Measurements from ENCODE around the gene NUP85. TPM values are rescaled to one million over a fixed set of nuclear protein-coding genes. Genes with fewer than 3 reads are reported as not detected.

The NUP85 gene
- total and polyA plus RNA-seq, 2 donors (not counting 3 experiments of a cell fraction or from before 2014, with no cell fraction given) = 105 to 120 TPM

DNA sequence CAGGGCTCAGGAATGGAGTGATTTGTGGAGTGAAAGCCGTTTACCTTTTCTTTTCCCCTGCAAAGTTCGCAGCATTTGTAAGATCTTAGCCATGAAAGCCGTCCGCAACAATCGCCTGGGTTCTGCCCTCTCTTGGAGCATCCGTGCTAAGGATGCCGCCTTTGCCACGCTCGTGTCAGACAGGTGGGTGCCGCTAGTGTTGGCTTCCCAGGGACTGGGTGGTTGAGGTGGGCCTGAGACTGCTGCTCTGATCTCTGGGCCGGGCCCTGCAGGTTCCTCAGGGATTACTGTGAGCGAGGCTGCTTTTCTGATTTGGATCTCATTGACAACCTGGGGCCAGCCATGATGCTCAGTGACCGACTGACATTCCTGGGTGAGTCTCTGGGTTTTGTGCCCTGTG, 27.3 kb downstream of the NUP85 start:
- no peak for FAIRE-seq

GRCh38 chr17:75237100-75238014, 31.9 kb downstream of the NUP85 start:
- Histone ChIP-seq H3K79me2 (ENCODE audit: control insufficient read depth, insufficient read depth, low read length) (no peaks in the 10 kb centered on the region), H3K27ac (ENCODE audit: insufficient read depth, low read depth, low read length) (no peak overlapping the region), H3K9ac (replicated peaks; ENCODE audit: extremely low read depth, insufficient read depth, low read length) (no peak overlapping the region), H3K4me2 (ENCODE audit: insufficient read depth, low read length) (no peak overlapping the region), H3K4me3 (replicated peaks in 1 of 3; ENCODE audit: insufficient read depth in 1 of 3, low read depth in 1 of 3, low read length in 3 of 3) (no peak overlapping the region), H3K36me3 (ENCODE audit: control insufficient read depth in 2 of 2, extremely low read depth in 1 of 2, insufficient read depth in 2 of 2, low read length in 2 of 2) (peaks cover 11 to 46% of the 10 kb centered on the region in 2 experiments), H4K20me1 (replicated peaks; ENCODE audit: control insufficient read depth, extremely low read depth, insufficient read depth, low read length) (no peaks in the 10 kb centered on the region), H3K9me3 (replicated peaks; ENCODE audit: control insufficient read depth, insufficient read depth, low read length) (no peaks in the 10 kb centered on the region), H3K27me3 (ENCODE audit: control insufficient read depth in 2 of 2, insufficient read depth in 2 of 2, low read length in 2 of 2) (no peaks in the 10 kb centered on the region), H2AFZ (ENCODE audit: low read depth, low read length) (no peak overlapping the region), H3K4me1 (ENCODE audit: control insufficient read depth, extremely low read depth, insufficient read depth, low read length) (no peaks in the 10 kb centered on the region), H3K9me1 (replicated peaks; ENCODE audit: control insufficient read depth, extremely low read depth, insufficient read depth, low read length) (no peaks in the 10 kb centered on the region)
- CTCF ChIA-PET = interaction anchor here (1.0 to 7.6 kb wide), 7 partner anchors 13 to 276 kb away, joined by 3 to 91 read pairs (median 7); partner anchors contain the start of gene MIF4GD
- POLR2A ChIA-PET = no interaction called here
- no peak for TF ChIP-seq POLR2AphosphoS5 (IDR thresholded peaks at IDR 0.05; ENCODE audit: insufficient read depth, low read depth, low read length)
- TF ChIP-seq, protein P1, sequence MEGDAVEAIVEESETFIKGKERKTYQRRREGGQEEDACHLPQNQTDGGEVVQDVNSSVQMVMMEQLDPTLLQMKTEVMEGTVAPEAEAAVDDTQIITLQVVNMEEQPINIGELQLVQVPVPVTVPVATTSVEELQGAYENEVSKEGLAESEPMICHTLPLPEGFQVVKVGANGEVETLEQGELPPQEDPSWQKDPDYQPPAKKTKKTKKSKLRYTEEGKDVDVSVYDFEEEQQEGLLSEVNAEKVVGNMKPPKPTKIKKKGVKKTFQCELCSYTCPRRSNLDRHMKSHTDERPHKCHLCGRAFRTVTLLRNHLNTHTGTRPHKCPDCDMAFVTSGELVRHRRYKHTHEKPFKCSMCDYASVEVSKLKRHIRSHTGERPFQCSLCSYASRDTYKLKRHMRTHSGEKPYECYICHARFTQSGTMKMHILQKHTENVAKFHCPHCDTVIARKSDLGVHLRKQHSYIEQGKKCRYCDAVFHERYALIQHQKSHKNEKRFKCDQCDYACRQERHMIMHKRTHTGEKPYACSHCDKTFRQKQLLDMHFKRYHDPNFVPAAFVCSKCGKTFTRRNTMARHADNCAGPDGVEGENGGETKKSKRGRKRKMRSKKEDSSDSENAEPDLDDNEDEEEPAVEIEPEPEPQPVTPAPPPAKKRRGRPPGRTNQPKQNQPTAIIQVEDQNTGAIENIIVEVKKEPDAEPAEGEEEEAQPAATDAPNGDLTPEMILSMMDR (IDR thresholded peaks at IDR 0.05; ENCODE audit: extremely low read depth in 1 of 2, insufficient read depth in 1 of 2, low read depth in 1 of 2, low read length in 2 of 2) = no peak
- TF ChIP-seq JUN (IDR thresholded peaks at IDR 0.05; ENCODE audit: borderline replicate concordance, insufficient read depth, insufficient read length, low read depth) = no peak
- TF ChIP-seq POLR2A (IDR thresholded peaks at IDR 0.05; ENCODE audit: low read depth, low read length) = no peak
- TF ChIP-seq GATA2 (IDR thresholded peaks at IDR 0.05; ENCODE audit: insufficient read depth, insufficient read length, low read depth, low read length) = no peak
- TF ChIP-seq EZH2 (IDR thresholded peaks at IDR 0.05; ENCODE audit: borderline replicate concordance, low read depth, low read length, severe bottlenecking) = no peak
- TF ChIP-seq, protein P2, sequence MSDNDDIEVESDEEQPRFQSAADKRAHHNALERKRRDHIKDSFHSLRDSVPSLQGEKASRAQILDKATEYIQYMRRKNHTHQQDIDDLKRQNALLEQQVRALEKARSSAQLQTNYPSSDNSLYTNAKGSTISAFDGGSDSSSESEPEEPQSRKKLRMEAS (IDR thresholded peaks at IDR 0.05; ENCODE audit: insufficient read depth, insufficient read length) = no peak
- no peak for TF ChIP-seq MYC (IDR thresholded peaks at IDR 0.05; ENCODE audit: low read depth, low read length)
- TF ChIP-seq FOS (IDR thresholded peaks at IDR 0.05; ENCODE audit: borderline replicate concordance, insufficient read depth, low read length) = no peak
- FAIRE-seq = no peak
- intact Hi-C loops (cut with micrococcal nuclease) (no loop called here), dilution Hi-C loops (cut with MboI; ENCODE audit: extremely low pct_ligation_motif_present, low sequenced_read_pairs) (no loop called here)
- no peak for DNase-seq (ENCODE audit: low read depth, low spot score)
- no TSS peak for BruUV-seq (replicated peaks)

More for the DNA sequence above, 27.3 kb downstream of the NUP85 start:
- H3K4me3 ChIP-seq (replicated peaks in 1 of 3; ENCODE audit: insufficient read depth in 1 of 3, low read depth in 1 of 3, low read length in 3 of 3) = no peak overlapping the region
- ChIA-PET CTCF (interaction anchor here (1.7 to 2.1 kb wide), 2 partner anchors 8 to 38 kb away, joined by 6 to 7 read pairs; partner anchors contain the start of gene MIF4GD), POLR2A (no interaction called here)
- no peaks in the 10 kb centered on the region for H4K20me1 ChIP-seq (replicated peaks; ENCODE audit: control insufficient read depth, extremely low read depth, insufficient read depth, low read length)
- dilution Hi-C loops (cut with MboI; ENCODE audit: extremely low pct_ligation_motif_present, low sequenced_read_pairs) = no loop called here
- intact Hi-C loops (cut with micrococcal nuclease) = no loop called here
- no peaks in the 10 kb centered on the region for H3K9me1 ChIP-seq (replicated peaks; ENCODE audit: control insufficient read depth, extremely low read depth, insufficient read depth, low read length)
- no peak overlapping the region for H2AFZ ChIP-seq (ENCODE audit: low read depth, low read length)
- no peaks in the 10 kb centered on the region for H3K27me3 ChIP-seq (ENCODE audit: control insufficient read depth in 2 of 2, insufficient read depth in 2 of 2, low read length in 2 of 2)
- no peak overlapping the region for H3K9ac ChIP-seq (replicated peaks; ENCODE audit: extremely low read depth, insufficient read depth, low read length)
- DNase-seq (ENCODE audit: low read depth, low spot score) = no peak
- no TSS peak for BruUV-seq (replicated peaks)
- H3K79me2 ChIP-seq (ENCODE audit: control insufficient read depth, insufficient read depth, low read length) = no peaks in the 10 kb centered on the region
- H3K4me1 ChIP-seq (ENCODE audit: control insufficient read depth, extremely low read depth, insufficient read depth, low read length) = no peaks in the 10 kb centered on the region
- no peaks in the 10 kb centered on the region for H3K9me3 ChIP-seq (replicated peaks; ENCODE audit: control insufficient read depth, insufficient read depth, low read length)
- no peak overlapping the region for H3K27ac ChIP-seq (ENCODE audit: insufficient read depth, low read depth, low read length)
- TF ChIP-seq POLR2AphosphoS5 (IDR thresholded peaks at IDR 0.05; ENCODE audit: insufficient read depth, low read depth, low read length) (no peak), GATA2 (IDR thresholded peaks at IDR 0.05; ENCODE audit: insufficient read depth, insufficient read length, low read depth, low read length) (no peak), MYC (IDR thresholded peaks at IDR 0.05; ENCODE audit: low read depth, low read length) (no peak)
- TF ChIP-seq, protein P2 (IDR thresholded peaks at IDR 0.05; ENCODE audit: insufficient read depth, insufficient read length) = no peak
- H3K4me2 ChIP-seq (ENCODE audit: insufficient read depth, low read length) = no peak overlapping the region
- peaks cover 9 to 44% of the 10 kb centered on the region in 2 experiments for H3K36me3 ChIP-seq (ENCODE audit: control insufficient read depth in 2 of 2, extremely low read depth in 1 of 2, insufficient read depth in 2 of 2, low read length in 2 of 2)
